HG03095 (cell line): ENCODE data around the gene LRRC4.

Source experiments
- ATAC-seq: cut with Tn5 transposase; IDR thresholded peaks from one replicate; pipeline ENCODE4 v1.9.1; 2021; ENCODE audit warnings: moderate library complexity; ENCODE audit not compliant: unreplicated experiment

The LRRC4 gene

GRCh38 chr7:127981965-127982364 lies 49.3 kb downstream of the LRRC4 start:
- ATAC-seq = no peak

GRCh38 chr7:127980901-127981300 lies 50.3 kb downstream of the LRRC4 start:
- no peak for ATAC-seq

- no peak for ATAC-seq
These were observed 51.5 kb downstream of the LRRC4 start for GRCh38 chr7:127979728-127980126.

- no peak for ATAC-seq
These were observed 52.0 kb downstream of the LRRC4 start for GRCh38 chr7:127979113-127979727.

GRCh38 chr7:127978421-127978820 lies 52.8 kb downstream of the LRRC4 start:
- ATAC-seq = no peak
